Measurements from ENCODE around the gene HIGD2A.

GRCh38 chr5:176368726-176369125 is 19.8 kb upstream of the HIGD2A start:
- TF ChIP-seq POLR2AphosphoS5 (IDR thresholded peaks at IDR 0.05) (no peak), EP300 (conservative IDR thresholded peaks at IDR 0.05; ENCODE audit: poor library complexity, severe bottlenecking) (no peak), EZH2 (IDR thresholded peaks at IDR 0.05; ENCODE audit: borderline replicate concordance, insufficient read depth, low read length, poor library complexity, severe bottlenecking) (no peak)
- TF ChIP-seq, protein P1, sequence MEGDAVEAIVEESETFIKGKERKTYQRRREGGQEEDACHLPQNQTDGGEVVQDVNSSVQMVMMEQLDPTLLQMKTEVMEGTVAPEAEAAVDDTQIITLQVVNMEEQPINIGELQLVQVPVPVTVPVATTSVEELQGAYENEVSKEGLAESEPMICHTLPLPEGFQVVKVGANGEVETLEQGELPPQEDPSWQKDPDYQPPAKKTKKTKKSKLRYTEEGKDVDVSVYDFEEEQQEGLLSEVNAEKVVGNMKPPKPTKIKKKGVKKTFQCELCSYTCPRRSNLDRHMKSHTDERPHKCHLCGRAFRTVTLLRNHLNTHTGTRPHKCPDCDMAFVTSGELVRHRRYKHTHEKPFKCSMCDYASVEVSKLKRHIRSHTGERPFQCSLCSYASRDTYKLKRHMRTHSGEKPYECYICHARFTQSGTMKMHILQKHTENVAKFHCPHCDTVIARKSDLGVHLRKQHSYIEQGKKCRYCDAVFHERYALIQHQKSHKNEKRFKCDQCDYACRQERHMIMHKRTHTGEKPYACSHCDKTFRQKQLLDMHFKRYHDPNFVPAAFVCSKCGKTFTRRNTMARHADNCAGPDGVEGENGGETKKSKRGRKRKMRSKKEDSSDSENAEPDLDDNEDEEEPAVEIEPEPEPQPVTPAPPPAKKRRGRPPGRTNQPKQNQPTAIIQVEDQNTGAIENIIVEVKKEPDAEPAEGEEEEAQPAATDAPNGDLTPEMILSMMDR (IDR thresholded peaks at IDR 0.05; ENCODE audit: poor library complexity, severe bottlenecking) = no peak

Measured in neural cell (in vitro differentiated cells).